GM12875 (cell line): Measurements from ENCODE around the gene LDLRAD3.

Experiments
- H3K4me3 ChIP-seq: one replicate; pipeline ENCODE4 v1.5.1; 2011; ENCODE audit warnings: low read depth, low read length, control low read depth
- TF ChIP-seq, protein P1 (sequence below): IDR thresholded peaks from 2 replicates; pipeline ENCODE4 v1.5.1; 2011; ENCODE audit warnings: low read depth, mild to moderate bottlenecking, control low read depth, inconsistent platforms, low read length, moderate library complexity, borderline replicate concordance; ENCODE audit not compliant: insufficient read depth

The LDLRAD3 gene

DNA sequence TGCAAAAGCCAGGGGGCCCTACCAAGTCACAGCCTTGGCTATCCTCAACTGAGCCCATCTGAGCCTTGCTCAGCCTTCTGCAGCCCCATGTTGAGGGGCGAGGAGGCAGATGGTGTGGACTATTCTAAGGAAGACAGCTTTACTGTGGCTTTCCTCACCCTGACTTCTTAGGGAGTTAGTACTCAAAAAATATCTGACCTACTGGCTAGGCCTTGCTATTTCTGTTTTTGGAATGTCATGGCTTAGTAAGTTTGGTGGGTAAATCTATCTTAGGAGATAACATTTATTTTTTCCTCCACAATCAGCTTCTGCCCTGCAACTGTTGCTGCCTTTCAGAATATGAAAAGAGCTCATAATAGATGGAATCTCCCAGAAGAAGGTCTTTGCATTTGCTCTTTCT lies 80.9 kb downstream of the LDLRAD3 start:
- no peak overlapping the region for H3K4me3 ChIP-seq
- TF ChIP-seq, protein P1, sequence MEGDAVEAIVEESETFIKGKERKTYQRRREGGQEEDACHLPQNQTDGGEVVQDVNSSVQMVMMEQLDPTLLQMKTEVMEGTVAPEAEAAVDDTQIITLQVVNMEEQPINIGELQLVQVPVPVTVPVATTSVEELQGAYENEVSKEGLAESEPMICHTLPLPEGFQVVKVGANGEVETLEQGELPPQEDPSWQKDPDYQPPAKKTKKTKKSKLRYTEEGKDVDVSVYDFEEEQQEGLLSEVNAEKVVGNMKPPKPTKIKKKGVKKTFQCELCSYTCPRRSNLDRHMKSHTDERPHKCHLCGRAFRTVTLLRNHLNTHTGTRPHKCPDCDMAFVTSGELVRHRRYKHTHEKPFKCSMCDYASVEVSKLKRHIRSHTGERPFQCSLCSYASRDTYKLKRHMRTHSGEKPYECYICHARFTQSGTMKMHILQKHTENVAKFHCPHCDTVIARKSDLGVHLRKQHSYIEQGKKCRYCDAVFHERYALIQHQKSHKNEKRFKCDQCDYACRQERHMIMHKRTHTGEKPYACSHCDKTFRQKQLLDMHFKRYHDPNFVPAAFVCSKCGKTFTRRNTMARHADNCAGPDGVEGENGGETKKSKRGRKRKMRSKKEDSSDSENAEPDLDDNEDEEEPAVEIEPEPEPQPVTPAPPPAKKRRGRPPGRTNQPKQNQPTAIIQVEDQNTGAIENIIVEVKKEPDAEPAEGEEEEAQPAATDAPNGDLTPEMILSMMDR = no peak

DNA sequence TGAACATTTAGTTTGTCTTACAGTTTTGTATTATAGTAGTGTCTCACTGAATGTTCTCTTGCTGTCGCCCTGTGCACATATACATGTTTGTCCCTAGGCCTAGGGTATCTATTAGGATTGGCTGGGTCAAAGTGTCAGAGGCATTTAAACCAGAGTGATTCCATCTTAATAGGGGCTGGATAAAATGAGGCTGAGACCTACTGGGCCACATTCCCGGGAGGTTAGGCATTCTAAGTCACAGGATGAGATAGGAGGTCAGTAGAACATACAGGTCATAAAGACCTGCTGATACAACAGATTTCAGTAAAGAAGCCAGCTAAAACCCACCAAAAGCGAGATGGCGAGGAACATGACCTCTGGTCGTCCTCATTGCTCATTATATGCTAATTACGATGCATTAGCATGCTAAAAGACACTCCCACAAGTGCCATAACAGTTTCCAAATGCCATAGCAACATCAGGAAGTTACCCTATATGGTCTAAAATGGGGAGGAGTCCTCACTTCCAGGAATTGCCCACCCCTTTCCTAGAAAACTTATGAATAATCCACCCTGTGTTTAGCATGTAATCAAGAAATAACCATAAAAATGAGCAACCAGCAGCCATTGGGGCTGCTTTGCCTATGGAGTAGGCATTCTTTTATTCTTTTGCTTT lies 82.6 kb downstream of the LDLRAD3 start:
- H3K4me3 ChIP-seq = no peak overlapping the region
- TF ChIP-seq, protein P1 = no peak

DNA sequence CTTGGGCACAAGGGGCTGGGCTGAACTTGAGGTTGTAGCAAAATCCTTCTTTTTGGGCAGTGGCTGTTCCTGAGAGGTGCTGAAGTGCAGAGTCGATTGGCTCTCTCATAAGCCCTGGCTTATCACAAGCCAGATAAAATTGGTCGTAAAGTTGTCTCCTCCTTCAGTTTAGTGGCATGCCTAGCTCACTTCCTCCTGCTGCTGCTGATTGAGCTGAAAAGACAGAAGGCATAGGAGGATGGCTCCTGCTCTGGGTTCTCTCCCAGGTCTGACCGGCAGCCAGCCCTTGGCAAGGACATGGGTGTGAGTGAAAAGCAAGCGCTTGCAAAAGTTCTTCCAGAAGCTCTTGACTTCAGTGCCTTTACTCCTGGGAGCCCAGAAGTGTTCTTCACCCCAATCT lies 83.9 kb downstream of the LDLRAD3 start:
- H3K4me3 ChIP-seq = no peak overlapping the region
- TF ChIP-seq, protein P1 = no peak

DNA sequence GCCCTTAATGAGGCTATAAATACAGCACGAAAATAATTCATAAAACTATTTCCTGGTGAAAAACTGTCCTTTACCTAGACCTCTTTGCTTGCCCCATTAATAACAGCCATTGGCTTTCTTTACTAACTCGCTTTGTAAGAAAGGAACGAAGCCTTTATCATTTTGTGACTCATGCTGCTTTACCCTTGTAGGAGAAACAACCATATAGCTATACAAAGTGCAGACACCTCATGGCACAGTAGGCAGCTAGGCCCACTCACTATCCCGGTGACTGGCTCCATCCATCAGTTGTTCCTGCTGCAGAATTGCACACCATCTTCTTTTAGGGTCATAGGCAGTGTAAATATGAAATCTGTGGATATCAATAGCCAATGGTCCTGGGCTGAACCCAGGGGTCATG lies 85.8 kb downstream of the LDLRAD3 start:
- no peak overlapping the region for H3K4me3 ChIP-seq
- TF ChIP-seq, protein P1 = no peak

DNA sequence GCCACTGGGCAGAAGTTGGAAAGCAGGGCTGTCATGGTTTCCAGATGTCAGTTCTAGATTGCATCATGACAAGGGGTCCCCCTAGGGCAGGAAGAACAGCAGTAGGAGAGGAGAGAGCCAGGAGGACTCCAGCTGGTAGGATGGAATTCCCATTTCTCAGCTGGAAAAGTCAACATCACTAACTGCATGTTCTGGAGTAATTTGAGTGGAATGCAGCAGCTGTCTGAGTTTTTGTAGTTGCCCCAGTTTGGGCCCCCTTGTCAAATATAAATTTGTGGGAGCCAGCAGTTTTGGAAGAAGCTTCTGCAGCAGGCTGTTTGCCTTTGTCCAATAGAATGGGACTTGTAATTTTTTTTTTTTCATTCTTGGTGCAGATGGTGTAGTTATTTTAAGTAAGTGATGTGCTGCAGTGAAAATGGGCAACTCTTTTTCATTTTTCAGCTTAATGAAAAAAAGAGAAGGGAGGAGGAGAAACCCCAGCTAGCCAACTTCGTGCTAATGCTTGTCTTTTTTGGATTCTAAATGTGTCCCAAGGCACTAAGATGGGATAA lies 86.9 kb downstream of the LDLRAD3 start:
- H3K4me3 ChIP-seq = no peak overlapping the region
- TF ChIP-seq, protein P1 = no peak

DNA sequence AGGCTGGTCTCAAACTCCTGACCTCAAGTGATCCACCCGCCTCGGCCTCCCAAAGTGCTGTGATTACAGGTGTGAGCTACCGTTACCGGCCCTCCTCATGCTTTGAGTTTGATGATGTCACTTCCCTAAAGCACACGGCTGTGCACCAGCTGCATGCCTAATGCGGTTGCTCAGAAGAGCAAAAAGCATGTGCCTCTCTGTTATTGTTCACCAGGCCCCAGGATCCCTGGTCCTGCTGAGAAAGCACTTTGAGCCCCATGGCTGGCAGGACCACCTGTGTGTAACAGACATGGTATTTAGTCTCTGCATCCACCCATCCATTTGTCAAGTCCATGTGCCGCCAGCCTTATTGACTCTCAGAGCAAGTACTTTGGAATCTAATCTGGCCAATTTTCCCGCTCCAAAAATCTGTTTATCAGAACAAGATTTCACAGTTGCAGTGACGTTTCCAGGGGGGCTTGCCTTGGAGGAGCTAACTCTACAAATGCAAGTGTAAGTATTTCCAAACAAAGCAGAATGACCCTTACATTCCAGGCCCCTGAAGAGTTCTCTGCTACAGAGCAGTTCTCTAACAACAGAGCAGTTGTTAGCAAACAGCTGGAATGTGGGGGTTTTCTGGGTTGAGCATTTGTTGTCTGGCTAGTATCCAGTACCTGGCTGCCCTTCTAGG lies 89.4 kb downstream of the LDLRAD3 start:
- TF ChIP-seq, protein P1 = no peak
- no peak overlapping the region for H3K4me3 ChIP-seq

DNA sequence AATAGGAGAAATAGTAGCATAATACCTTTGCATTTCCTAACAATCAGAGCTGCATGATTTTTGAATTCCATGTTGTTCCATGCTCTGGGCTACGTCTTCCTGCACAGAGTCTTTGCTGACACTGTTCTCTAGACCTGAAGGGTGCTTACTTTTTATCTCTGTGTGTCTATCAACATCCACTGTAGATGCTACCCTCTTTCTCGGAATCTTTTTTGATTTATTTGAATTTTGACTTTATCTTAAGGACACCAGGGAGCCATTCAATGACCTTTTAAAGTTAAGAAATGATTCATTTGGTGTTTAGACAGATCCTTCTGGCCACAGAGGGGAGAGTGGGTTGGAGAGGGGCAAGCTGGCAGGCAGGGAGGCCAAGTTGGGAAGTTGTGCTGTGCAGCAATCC lies 90.1 kb downstream of the LDLRAD3 start:
- no peak overlapping the region for H3K4me3 ChIP-seq
- TF ChIP-seq, protein P1 = no peak
